Activated CD4-positive, alpha-beta T cell treated with anti-CD3 and anti-CD28 coated beads, Interleukin-10, Interleukin-2, amounts not matched to agents 100 ng/mL and 50 ng/mL, durations not matched to agents 16 hours and 8 hours (primary cell): Measurements from ENCODE around the gene MAN2A1.

Experiments
- DNase-seq: peaks from one replicate; pipeline ENCODE4 v3.0.0-alpha.2; 2020

The MAN2A1 gene

GRCh38 chr5:109916481-109917153 is 226.9 kb downstream of the MAN2A1 start:
- DNase-seq: no peak
